GM10266 (cell line): ENCODE data around the gene PTPN13.

Experiments used
- DNase-seq: peaks from one replicate; pipeline ENCODE4 v3.0.0; 2012; ENCODE audit errors: extremely low spot score
- CTCF ChIP-seq: IDR thresholded peaks from 2 replicates; pipeline ENCODE4 v1.5.1; 2012; ENCODE audit warnings: mild to moderate bottlenecking, low read depth; ENCODE audit not compliant: control insufficient read depth, insufficient read depth; ENCODE audit errors: missing control alignments

Gene PTPN13

GRCh38 chr4:86847571-86847970 is 253.5 kb downstream of the PTPN13 start:
- DNase-seq, result no peak
- TF ChIP-seq CTCF, result no peak

- no peak for DNase-seq
- no peak for TF ChIP-seq CTCF
Observed at GRCh38 chr4:86848136-86848535, 254.0 kb downstream of the PTPN13 start.

GRCh38 chr4:86848732-86849619 is 254.9 kb downstream of the PTPN13 start, which contains the start of gene SLC10A6:
TSS of gene SLC10A6 (minus strand) at chr4:86849384. CDS start at chr4:86849115, 269 bp downstream.
- no peak for TF ChIP-seq CTCF
- DNase-seq, result no peak

- no peak for DNase-seq
- no peak for TF ChIP-seq CTCF
Observed at GRCh38 chr4:86853209-86853608, 259.1 kb downstream of the PTPN13 start.

GRCh38 chr4:86855572-86855971 is 261.5 kb downstream of the PTPN13 start:
- no peak for DNase-seq

GRCh38 chr4:86856896-86857295 is 262.8 kb downstream of the PTPN13 start:
- DNase-seq, result no peak
- no peak for TF ChIP-seq CTCF

More at GRCh38 chr4:86855572-86855971, 261.5 kb downstream of the PTPN13 start:
- no peak for TF ChIP-seq CTCF

GRCh38 chr4:86857341-86858052 is 263.4 kb downstream of the PTPN13 start:
- TF ChIP-seq CTCF, result no peak
- no peak for DNase-seq
